H1 (cell line): ENCODE data around the gene CHSY3. TPM values are rescaled to one million over a fixed set of nuclear protein-coding genes. Genes with fewer than 3 reads are reported as not detected.

ENCODE experiments used
- BRCA1 ChIP-seq: IDR thresholded peaks from 2 replicates; pipeline ENCODE4 v1.6.1; 2012; ENCODE audit warnings: low read depth, low read length, improper control_type of control experiment
- CBX5 ChIP-seq: fragments of 300-800, 300-1000 bp; sonication (generic); IDR thresholded peaks from 2 replicates; pipeline ENCODE4 v1.7.1; 2016; ENCODE audit warnings: antibody characterized with exemption, low read length, low read depth
- KDM5A ChIP-seq: fragments of 200-600 bp; IDR thresholded peaks from 2 replicates; pipeline ENCODE4 v1.7.1; 2012; ENCODE audit warnings: mild to moderate bottlenecking, low read length, inconsistent platforms, mixed read lengths
- RBBP5 ChIP-seq: IDR thresholded peaks from 2 replicates; pipeline ENCODE4 v1.7.1; 2012; ENCODE audit warnings: low read depth, mild to moderate bottlenecking, inconsistent platforms, low read length, moderate library complexity, borderline replicate concordance
- SP2 ChIP-seq: IDR thresholded peaks from 2 replicates; pipeline ENCODE4 v1.6.1; 2012; ENCODE audit warnings: mild to moderate bottlenecking, low read length, inconsistent platforms
- SP4 ChIP-seq: IDR thresholded peaks from 2 replicates; pipeline ENCODE4 v1.6.1; 2012; ENCODE audit warnings: low read length, inconsistent platforms
- YY1 ChIP-seq: IDR thresholded peaks from 2 replicates; pipeline ENCODE4 v1.6.1; 2011; ENCODE audit warnings: low read depth, mild to moderate bottlenecking, low read length
- polyA plus RNA-seq, 7 experiments: library from polyadenylated mRNA; depleted of rRNA in 3 of 7; stranded (reverse) in 5 of 7; unstranded in 2 of 7; fragments of >200 nt in 5 of 7; fragments of 200-250 nt in 2 of 7; gene quantifications; 1 replicate in 5 of 7; 2 replicates in 1 of 7; 4 replicates in 1 of 7; pipeline versions ENCODE4 v1.2.1 to v1.2.3, GENCODE V29; 2011 to 2013; ENCODE audit warnings: missing spikeins in 2 of 7, mixed read lengths in 2 of 7
- total RNA-seq: library from RNA; stranded (reverse); fragmentation: NEBNext Ultra II Directional; extraction: Animal tissue kit (Norgen Biotek cat#: 25700); gene quantifications from 2 replicates; pipeline ENCODE4 v1.2.1, GENCODE V29; 2021
- TF ChIP-seq, protein P1 (sequence below): fragments of 300-600 bp; sonication (generic); IDR thresholded peaks from 2 replicates; pipeline ENCODE4 v1.7.1; 2012; ENCODE audit warnings: low read length, moderate library complexity, mild to moderate bottlenecking, inconsistent platforms; ENCODE audit not compliant: insufficient replicate concordance
- TF ChIP-seq, protein P2 (sequence below): IDR thresholded peaks from 2 replicates; pipeline ENCODE4 v1.6.1; 2012; ENCODE audit warnings: low read length, inconsistent platforms

The CHSY3 gene
- total and polyA plus RNA-seq, 2 of the 8 experiments (the other 6 are each of a cell fraction or from before 2014, with no cell fraction given), result 0.24 to 1.8 TPM

DNA sequence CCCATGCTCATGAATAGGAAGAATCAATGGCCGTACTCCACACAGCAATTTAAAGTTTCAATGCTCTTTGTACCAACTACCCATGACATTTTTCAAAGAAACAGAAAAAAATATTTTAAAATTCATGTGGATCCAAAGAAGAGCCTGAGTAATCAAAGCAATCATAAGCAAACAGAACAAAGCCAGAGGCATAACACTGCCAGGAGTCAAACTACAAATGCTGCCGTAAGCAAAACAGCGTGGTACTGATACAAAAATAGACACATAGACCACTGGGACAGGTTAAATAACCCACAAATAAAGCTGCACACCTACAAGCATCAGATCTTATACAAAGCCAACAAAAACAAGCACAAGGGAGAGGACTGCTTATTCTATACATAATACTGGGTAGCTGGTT lies 107.7 kb downstream of the CHSY3 start (continued):
- TF ChIP-seq, protein P1, sequence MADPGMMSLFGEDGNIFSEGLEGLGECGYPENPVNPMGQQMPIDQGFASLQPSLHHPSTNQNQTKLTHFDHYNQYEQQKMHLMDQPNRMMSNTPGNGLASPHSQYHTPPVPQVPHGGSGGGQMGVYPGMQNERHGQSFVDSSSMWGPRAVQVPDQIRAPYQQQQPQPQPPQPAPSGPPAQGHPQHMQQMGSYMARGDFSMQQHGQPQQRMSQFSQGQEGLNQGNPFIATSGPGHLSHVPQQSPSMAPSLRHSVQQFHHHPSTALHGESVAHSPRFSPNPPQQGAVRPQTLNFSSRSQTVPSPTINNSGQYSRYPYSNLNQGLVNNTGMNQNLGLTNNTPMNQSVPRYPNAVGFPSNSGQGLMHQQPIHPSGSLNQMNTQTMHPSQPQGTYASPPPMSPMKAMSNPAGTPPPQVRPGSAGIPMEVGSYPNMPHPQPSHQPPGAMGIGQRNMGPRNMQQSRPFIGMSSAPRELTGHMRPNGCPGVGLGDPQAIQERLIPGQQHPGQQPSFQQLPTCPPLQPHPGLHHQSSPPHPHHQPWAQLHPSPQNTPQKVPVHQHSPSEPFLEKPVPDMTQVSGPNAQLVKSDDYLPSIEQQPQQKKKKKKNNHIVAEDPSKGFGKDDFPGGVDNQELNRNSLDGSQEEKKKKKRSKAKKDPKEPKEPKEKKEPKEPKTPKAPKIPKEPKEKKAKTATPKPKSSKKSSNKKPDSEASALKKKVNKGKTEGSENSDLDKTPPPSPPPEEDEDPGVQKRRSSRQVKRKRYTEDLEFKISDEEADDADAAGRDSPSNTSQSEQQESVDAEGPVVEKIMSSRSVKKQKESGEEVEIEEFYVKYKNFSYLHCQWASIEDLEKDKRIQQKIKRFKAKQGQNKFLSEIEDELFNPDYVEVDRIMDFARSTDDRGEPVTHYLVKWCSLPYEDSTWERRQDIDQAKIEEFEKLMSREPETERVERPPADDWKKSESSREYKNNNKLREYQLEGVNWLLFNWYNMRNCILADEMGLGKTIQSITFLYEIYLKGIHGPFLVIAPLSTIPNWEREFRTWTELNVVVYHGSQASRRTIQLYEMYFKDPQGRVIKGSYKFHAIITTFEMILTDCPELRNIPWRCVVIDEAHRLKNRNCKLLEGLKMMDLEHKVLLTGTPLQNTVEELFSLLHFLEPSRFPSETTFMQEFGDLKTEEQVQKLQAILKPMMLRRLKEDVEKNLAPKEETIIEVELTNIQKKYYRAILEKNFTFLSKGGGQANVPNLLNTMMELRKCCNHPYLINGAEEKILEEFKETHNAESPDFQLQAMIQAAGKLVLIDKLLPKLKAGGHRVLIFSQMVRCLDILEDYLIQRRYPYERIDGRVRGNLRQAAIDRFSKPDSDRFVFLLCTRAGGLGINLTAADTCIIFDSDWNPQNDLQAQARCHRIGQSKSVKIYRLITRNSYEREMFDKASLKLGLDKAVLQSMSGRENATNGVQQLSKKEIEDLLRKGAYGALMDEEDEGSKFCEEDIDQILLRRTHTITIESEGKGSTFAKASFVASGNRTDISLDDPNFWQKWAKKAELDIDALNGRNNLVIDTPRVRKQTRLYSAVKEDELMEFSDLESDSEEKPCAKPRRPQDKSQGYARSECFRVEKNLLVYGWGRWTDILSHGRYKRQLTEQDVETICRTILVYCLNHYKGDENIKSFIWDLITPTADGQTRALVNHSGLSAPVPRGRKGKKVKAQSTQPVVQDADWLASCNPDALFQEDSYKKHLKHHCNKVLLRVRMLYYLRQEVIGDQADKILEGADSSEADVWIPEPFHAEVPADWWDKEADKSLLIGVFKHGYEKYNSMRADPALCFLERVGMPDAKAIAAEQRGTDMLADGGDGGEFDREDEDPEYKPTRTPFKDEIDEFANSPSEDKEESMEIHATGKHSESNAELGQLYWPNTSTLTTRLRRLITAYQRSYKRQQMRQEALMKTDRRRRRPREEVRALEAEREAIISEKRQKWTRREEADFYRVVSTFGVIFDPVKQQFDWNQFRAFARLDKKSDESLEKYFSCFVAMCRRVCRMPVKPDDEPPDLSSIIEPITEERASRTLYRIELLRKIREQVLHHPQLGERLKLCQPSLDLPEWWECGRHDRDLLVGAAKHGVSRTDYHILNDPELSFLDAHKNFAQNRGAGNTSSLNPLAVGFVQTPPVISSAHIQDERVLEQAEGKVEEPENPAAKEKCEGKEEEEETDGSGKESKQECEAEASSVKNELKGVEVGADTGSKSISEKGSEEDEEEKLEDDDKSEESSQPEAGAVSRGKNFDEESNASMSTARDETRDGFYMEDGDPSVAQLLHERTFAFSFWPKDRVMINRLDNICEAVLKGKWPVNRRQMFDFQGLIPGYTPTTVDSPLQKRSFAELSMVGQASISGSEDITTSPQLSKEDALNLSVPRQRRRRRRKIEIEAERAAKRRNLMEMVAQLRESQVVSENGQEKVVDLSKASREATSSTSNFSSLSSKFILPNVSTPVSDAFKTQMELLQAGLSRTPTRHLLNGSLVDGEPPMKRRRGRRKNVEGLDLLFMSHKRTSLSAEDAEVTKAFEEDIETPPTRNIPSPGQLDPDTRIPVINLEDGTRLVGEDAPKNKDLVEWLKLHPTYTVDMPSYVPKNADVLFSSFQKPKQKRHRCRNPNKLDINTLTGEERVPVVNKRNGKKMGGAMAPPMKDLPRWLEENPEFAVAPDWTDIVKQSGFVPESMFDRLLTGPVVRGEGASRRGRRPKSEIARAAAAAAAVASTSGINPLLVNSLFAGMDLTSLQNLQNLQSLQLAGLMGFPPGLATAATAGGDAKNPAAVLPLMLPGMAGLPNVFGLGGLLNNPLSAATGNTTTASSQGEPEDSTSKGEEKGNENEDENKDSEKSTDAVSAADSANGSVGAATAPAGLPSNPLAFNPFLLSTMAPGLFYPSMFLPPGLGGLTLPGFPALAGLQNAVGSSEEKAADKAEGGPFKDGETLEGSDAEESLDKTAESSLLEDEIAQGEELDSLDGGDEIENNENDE, result no peak
- TF ChIP-seq SP2 (no peak), CBX5 (no peak), BRCA1 (no peak), KDM5A (no peak), SP4 (no peak), YY1 (no peak), RBBP5 (no peak)
- TF ChIP-seq, protein P2, sequence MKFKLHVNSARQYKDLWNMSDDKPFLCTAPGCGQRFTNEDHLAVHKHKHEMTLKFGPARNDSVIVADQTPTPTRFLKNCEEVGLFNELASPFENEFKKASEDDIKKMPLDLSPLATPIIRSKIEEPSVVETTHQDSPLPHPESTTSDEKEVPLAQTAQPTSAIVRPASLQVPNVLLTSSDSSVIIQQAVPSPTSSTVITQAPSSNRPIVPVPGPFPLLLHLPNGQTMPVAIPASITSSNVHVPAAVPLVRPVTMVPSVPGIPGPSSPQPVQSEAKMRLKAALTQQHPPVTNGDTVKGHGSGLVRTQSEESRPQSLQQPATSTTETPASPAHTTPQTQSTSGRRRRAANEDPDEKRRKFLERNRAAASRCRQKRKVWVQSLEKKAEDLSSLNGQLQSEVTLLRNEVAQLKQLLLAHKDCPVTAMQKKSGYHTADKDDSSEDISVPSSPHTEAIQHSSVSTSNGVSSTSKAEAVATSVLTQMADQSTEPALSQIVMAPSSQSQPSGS, result no peak
